Measurements from ENCODE around the gene VIPR1.

Gene VIPR1

DNA sequence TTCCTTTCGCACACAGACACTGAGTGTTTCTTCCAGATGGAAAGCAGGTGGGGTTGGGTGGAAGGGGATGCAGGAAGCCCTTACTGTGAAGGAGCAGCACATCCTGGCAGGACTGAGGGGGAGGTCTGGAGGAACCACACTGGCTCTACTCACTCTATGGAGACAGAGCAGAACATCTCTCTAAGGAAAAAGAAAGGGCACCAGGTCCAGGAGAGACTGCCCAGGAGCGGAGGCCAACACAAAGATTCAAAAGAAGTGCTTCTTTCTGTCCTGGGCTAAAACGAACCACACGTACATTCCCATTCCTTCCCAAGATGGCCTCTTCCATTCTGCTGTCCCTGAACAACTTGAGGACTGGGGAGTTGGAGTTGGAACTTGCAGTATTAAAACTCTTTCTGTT, 13.8 kb upstream of the VIPR1 start:
- no peak overlapping the region for H2AFZ ChIP-seq (ENCODE audit: low read depth, low read length)
- no peaks in the 10 kb centered on the region for H3K79me2 ChIP-seq (ENCODE audit: low read length)
- H3K9ac ChIP-seq (ENCODE audit: low read length), result no peak overlapping the region
- TF ChIP-seq, protein P1, sequence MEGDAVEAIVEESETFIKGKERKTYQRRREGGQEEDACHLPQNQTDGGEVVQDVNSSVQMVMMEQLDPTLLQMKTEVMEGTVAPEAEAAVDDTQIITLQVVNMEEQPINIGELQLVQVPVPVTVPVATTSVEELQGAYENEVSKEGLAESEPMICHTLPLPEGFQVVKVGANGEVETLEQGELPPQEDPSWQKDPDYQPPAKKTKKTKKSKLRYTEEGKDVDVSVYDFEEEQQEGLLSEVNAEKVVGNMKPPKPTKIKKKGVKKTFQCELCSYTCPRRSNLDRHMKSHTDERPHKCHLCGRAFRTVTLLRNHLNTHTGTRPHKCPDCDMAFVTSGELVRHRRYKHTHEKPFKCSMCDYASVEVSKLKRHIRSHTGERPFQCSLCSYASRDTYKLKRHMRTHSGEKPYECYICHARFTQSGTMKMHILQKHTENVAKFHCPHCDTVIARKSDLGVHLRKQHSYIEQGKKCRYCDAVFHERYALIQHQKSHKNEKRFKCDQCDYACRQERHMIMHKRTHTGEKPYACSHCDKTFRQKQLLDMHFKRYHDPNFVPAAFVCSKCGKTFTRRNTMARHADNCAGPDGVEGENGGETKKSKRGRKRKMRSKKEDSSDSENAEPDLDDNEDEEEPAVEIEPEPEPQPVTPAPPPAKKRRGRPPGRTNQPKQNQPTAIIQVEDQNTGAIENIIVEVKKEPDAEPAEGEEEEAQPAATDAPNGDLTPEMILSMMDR (IDR thresholded peaks at IDR 0.05; ENCODE audit: low read depth, low read length), result no peak
- no peak for TF ChIP-seq EZH2phosphoT487 (IDR thresholded peaks at IDR 0.05; ENCODE audit: low read depth)
- H4K20me1 ChIP-seq (ENCODE audit: insufficient read depth, low read length), result no peaks in the 10 kb centered on the region
- H3K27ac ChIP-seq (ENCODE audit: low read length), result no peak overlapping the region
- peaks cover 8% of the 10 kb centered on the region for H3K27me3 ChIP-seq (ENCODE audit: low read depth, low read length)
- no peak overlapping the region for H3K4me2 ChIP-seq (ENCODE audit: low read length)
- H3K4me1 ChIP-seq (ENCODE audit: low read length), result peaks cover 7% of the 10 kb centered on the region; the same call in 1 of the 2 replicates
- H3K9me3 ChIP-seq (ENCODE audit: insufficient read depth, low read length), result no peaks in the 10 kb centered on the region
- no peak overlapping the region for H3K4me3 ChIP-seq (ENCODE audit: low read length)
- H3K36me3 ChIP-seq (replicated peaks; ENCODE audit: low read depth, low read length), result no peaks in the 10 kb centered on the region

DNA sequence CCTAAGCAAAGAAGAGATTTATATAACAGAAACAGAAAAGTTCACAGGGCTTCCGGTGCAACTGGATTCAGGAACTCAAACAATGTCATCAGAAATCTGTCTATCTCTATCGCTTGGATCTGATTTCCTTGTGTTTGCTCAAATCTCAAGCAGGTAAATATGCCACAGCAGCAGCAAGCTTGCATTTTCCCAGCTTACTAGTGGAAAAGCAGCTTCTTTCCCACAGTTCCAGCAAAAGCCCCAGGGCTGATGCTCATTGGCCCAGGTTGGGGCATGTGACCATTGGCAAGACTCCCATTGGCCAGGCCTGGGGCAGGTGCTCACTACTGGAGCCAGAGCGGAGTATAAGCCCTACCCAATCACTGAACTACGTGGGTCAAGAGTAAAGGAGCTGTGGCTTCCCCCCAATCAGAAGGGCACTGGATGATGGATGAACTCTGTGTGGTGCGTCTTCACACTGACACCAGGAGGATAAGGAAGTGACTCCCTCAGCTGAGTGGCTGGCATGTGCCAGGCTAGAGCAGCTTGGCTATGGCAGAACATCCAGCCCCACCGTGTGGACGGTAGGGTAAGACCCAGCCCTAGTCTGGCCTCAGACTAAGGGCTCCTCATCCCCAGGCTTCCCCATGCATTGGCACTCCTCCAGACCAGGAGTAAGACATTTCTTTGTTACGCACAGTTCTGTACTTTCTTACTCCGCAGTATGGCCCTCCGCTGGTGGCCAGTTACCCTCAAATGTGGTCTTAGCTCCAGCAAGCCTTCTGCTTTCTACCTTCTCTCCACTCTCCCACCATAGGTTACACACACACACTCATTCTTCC, 13.1 kb upstream of the VIPR1 start:
- H3K4me2 ChIP-seq (ENCODE audit: low read length), result no peak overlapping the region
- H3K4me1 ChIP-seq (ENCODE audit: low read length), result peaks cover 7% of the 10 kb centered on the region; the same call in 1 of the 2 replicates
- no peak overlapping the region for H2AFZ ChIP-seq (ENCODE audit: low read depth, low read length)
- no peak overlapping the region for H3K4me3 ChIP-seq (ENCODE audit: low read length)
- TF ChIP-seq, protein P1 (IDR thresholded peaks at IDR 0.05; ENCODE audit: low read depth, low read length), result no peak
- no peak for TF ChIP-seq EZH2phosphoT487 (IDR thresholded peaks at IDR 0.05; ENCODE audit: low read depth)
- H3K27ac ChIP-seq (ENCODE audit: low read length), result no peak overlapping the region
- no peaks in the 10 kb centered on the region for H3K79me2 ChIP-seq (ENCODE audit: low read length)
- peaks cover 8% of the 10 kb centered on the region for H3K27me3 ChIP-seq (ENCODE audit: low read depth, low read length)
- H3K36me3 ChIP-seq (replicated peaks; ENCODE audit: low read depth, low read length), result no peaks in the 10 kb centered on the region
- no peak overlapping the region for H3K9ac ChIP-seq (ENCODE audit: low read length)
- no peaks in the 10 kb centered on the region for H3K9me3 ChIP-seq (ENCODE audit: insufficient read depth, low read length)
- H4K20me1 ChIP-seq (ENCODE audit: insufficient read depth, low read length), result no peaks in the 10 kb centered on the region

- Histone ChIP-seq H3K9ac (ENCODE audit: low read length) (no peak overlapping the region), H3K79me2 (ENCODE audit: low read length) (no peaks in the 10 kb centered on the region), H3K9me3 (ENCODE audit: insufficient read depth, low read length) (no peaks in the 10 kb centered on the region), H3K4me3 (ENCODE audit: low read length) (no peak overlapping the region), H3K36me3 (replicated peaks; ENCODE audit: low read depth, low read length) (no peaks in the 10 kb centered on the region), H3K27me3 (ENCODE audit: low read depth, low read length) (peaks cover 7% of the 10 kb centered on the region), H3K27ac (ENCODE audit: low read length) (no peak overlapping the region), H3K4me1 (ENCODE audit: low read length) (peaks cover 7% of the 10 kb centered on the region; the same call in 1 of the 2 replicates), H2AFZ (ENCODE audit: low read depth, low read length) (no peak overlapping the region), H4K20me1 (ENCODE audit: insufficient read depth, low read length) (no peaks in the 10 kb centered on the region), H3K4me2 (ENCODE audit: low read length) (no peak overlapping the region)
- TF ChIP-seq, protein P1 (IDR thresholded peaks at IDR 0.05; ENCODE audit: low read depth, low read length), result no peak
- no peak for TF ChIP-seq EZH2phosphoT487 (IDR thresholded peaks at IDR 0.05; ENCODE audit: low read depth)
Measured at GRCh38 chr3:42489937-42490227, 12.6 kb upstream of the VIPR1 start.

DNA sequence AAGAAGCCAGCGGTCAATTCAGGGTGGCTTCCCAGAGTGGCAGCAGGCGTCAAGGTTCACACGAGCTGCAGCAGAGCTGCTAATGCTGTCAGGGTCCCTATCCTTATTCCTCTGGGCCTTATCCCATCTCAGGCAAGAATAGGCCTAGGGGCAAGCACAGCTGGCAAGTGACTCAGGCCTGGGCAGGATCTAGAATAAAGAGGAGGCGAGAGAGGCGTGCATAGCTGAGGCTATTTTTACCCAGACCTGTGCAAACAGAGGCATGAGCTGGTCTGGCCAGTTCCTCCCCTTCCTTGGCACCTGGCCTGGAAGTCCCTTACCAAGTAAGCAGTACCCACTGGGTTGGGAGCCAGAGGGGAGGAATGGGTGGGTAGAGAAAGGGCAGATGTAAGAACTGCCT, 12.2 kb upstream of the VIPR1 start:
- no peaks in the 10 kb centered on the region for H3K9me3 ChIP-seq (ENCODE audit: insufficient read depth, low read length)
- H3K4me3 ChIP-seq (ENCODE audit: low read length), result no peak overlapping the region
- H3K27me3 ChIP-seq (ENCODE audit: low read depth, low read length), result peaks cover 5% of the 10 kb centered on the region

More for the DNA sequence above, 12.2 kb upstream of the VIPR1 start:
- no peaks in the 10 kb centered on the region for H3K36me3 ChIP-seq (replicated peaks; ENCODE audit: low read depth, low read length)
- no peak overlapping the region for H3K4me2 ChIP-seq (ENCODE audit: low read length)
- H3K4me1 ChIP-seq (ENCODE audit: low read length), result peaks cover 7% of the 10 kb centered on the region; the same call in 1 of the 2 replicates
- H3K79me2 ChIP-seq (ENCODE audit: low read length), result no peaks in the 10 kb centered on the region
- H4K20me1 ChIP-seq (ENCODE audit: insufficient read depth, low read length), result no peaks in the 10 kb centered on the region
- no peak overlapping the region for H3K9ac ChIP-seq (ENCODE audit: low read length)
- no peak overlapping the region for H2AFZ ChIP-seq (ENCODE audit: low read depth, low read length)
- H3K27ac ChIP-seq (ENCODE audit: low read length), result no peak overlapping the region
- TF ChIP-seq, protein P1 (IDR thresholded peaks at IDR 0.05; ENCODE audit: low read depth, low read length), result no peak
- no peak for TF ChIP-seq EZH2phosphoT487 (IDR thresholded peaks at IDR 0.05; ENCODE audit: low read depth)
